CD4-positive, alpha-beta T cell treated with Interleukin-2 at 100 ng/mL for 4 hours (primary cell): Measurements from ENCODE around the gene CYGB.

Experiments used
- DNase-seq: peaks from one replicate; pipeline ENCODE4 v3.0.0-alpha.2; 2020; ENCODE audit warnings: low spot score

CYGB gene

GRCh38 chr17:76537578-76538280 is at the start of gene CYGB:
CYGB (minus strand) TSS chr17:76537709; CDS start chr17:76537542, 167 bp downstream.
- DNase-seq: no peak

DNA sequence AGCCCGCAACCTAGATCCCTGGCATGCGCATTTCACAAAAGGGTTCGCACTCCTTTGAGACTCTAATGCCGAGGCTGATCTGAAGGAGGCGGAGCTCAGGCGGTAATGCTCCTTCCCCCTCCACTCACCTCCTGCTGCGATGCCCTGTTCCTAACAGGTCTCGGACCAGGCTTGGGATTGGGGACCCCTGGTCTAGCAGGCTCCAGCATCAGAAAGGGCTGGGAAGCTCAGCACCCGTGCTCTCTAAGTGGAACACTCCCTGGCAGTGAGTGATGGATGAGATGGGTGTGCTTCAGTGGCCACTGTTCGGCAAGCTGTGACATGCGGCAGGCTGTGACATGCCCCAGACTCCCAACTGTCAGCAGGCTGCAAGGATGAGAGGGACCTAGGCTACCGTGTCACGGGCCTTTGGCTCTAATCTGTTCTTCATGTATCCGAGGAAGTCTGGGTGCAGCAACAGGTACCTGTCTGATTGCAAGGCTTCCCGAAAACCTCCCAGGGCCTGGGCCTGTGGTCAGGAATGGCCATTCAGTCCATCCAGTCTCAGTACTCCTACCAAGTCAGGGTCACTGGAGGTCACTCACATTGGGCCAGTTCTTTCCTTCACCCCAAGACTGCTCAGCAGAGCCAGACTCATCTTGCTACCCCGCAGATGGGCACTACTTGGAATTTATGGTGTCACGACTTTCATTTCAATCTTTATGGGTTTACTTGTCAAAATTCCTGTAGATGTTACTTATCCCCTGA is 49.4 kb upstream of the CYGB start:
- DNase-seq: no peak

- peak; percentile 41 for DNase-seq
Observed at GRCh38 chr17:76585649-76586593, 48.4 kb upstream of the CYGB start, which contains the start of gene ST6GALNAC2. ST6GALNAC2 (minus strand) TSS chr17:76585860; CDS start chr17:76585808, 52 bp downstream.

DNA sequence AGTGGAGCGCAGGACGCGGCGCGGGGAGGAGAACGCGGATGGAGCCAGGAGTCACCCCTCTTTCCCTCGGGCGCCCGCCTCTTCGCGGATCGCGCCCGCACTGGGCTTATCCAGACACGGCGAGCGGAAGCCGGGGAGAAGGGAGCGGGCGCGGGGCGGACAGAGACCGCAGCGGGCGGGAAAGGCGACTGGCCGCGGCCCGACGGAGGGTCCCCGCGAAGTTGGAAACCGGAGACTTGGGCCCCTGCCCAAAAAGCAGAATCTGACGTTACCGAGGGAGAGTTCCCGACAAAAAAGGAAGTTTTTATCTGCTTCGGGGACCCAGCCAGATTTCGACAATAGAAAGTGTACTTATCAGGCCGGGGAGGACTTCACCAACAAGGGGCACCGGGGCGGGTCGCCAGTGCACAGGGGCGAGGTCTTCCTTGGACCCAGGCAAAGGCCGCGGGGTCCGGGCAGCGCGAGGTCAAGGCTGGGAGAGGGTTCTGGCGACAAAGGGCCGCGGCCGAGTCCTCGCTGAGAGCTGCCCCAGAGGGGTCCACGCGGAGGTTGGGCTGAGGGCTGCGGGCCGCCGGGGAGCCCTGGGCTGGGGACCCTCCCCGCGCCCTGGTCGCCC is 47.6 kb upstream of the CYGB start:
- DNase-seq: no peak

DNA sequence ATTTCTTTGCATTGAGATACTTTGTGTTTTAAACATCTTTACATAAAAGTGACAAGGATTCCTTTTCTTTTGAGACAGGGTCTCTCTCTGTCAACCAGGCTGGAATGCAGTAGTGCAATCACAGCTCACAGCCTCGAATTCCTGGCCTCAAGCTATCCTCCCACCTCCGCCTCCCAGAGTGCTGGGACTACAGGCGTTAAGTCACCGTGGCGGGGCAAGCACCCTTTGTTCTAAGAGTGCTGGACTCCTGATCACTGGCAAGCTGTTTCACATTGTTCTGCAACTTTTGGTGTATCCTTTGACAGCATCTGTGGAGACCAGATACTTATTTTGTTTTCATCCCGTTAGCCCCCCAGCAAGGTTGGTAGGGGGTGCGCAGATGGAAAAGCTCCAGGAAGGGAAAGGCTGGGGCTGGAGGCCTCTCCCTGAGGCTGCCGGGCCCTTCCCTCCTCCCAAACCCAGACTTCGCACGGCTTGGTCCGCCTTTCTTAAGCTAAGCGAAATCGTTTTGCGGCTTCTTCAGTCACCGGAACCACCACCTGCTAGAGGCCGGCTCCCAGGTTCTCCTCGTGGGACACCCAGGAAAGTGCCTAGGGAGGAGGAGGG is 47.0 kb upstream of the CYGB start:
- DNase-seq: no peak

- DNase-seq: no peak
Observed at GRCh38 chr17:76582660-76583059, 45.2 kb upstream of the CYGB start.

- no peak for DNase-seq
Observed at GRCh38 chr17:76581515-76581914, 44.0 kb upstream of the CYGB start.

- DNase-seq: no peak
Observed at GRCh38 chr17:76579281-76579680, 41.8 kb upstream of the CYGB start.

DNA sequence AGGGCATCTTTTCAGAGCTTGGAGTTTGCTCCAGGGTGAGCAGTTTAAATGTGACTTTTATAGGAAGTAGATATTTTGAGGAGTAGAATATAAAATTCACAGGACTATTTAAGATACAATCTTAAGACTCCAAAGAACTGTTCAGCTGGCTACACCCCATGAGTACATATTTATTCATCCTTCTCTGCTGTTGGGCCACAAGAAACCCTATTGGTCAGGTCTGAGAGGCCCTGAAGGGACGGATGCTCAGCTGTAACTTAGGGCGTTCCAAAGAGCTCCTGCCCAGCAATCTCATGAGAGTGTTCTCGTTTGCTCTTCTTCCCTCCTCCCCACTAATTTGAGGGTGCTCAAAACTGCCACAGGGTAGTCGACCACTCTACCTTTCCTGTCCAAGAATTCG is 40.9 kb upstream of the CYGB start:
- no peak for DNase-seq

DNA sequence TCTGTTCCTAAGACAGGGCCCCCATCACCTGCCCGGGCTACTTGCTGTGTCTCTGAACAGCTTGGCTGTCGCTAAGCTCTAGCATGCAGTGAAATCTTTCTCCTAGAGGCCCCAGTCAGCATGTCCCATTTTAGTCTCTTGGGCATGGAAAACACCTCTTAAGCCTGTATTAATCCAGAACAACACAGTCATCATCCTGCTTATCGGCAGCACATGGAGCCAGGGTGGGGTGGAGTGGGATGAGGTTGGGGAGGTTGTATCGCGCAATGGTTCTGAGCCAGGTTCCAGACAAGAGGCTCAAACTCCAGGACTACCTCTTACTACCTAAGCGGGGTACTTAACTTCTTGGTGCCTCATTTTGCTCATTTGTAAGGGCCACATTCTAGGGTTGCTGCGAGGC is 40.4 kb upstream of the CYGB start:
- DNase-seq: no peak

- no peak for DNase-seq
Observed at GRCh38 chr17:76576189-76576588, 38.7 kb upstream of the CYGB start.

- DNase-seq: no peak
Observed at GRCh38 chr17:76575570-76575969, 38.1 kb upstream of the CYGB start.

DNA sequence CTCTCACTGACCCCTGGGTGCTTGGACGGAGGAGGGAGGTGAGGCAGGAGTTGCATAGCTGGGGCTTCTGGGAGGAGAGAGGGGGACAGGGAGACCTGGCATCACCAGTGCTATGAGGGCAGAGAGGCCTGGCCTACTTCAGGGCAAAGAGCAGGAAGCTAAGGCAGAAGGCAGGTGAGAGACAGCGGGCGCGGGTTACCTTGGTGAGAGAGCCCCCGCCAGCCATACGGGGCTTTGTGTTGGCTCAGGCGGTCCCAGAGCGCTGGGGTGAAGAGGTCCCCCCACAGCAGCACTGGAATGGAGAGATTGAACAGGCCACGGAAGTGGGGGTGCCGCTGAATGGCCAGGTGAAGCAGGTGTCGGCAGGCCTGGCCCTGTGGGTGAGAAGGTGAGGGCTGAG is 36.7 kb upstream of the CYGB start:
- DNase-seq: no peak

- no peak for DNase-seq
Observed at GRCh38 chr17:76573096-76573495, 35.6 kb upstream of the CYGB start.

- no peak for DNase-seq
Observed at GRCh38 chr17:76572201-76572910, 34.8 kb upstream of the CYGB start.

GRCh38 chr17:76570877-76571471 is 33.5 kb upstream of the CYGB start:
- DNase-seq: no peak

- DNase-seq: no peak
Observed at GRCh38 chr17:76570457-76570856, 32.9 kb upstream of the CYGB start.

GRCh38 chr17:76569607-76570279 is 32.2 kb upstream of the CYGB start:
- no peak for DNase-seq

GRCh38 chr17:76568811-76569221 is 31.3 kb upstream of the CYGB start:
- DNase-seq: no peak
